ENCODE measurements around the gene DERA. TPM values are rescaled to one million over a fixed set of nuclear protein-coding genes. Genes with fewer than 3 reads are reported as not detected.

The DERA gene
- total and polyA plus RNA-seq, 8 donors, result 10.5 to 22.4 (median 16.3) TPM

DNA sequence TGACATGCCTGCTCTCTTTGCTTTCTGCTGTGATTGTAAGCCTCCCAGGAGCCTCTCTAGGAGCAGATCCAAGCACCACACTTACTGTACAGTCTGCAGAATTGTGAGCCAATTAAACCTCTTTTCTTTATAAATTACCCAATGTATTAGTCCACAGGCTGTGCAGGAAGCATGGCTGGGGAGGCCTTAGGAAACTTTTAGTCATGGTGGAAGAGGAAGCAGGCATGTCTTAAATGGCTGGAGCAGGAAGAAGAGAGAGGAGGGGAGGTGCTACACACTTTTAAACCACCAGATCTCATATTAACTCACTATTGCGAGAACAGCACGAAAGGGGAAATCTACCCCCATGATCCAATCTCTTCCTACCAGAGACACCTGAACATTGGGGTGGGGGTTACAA, 108.9 kb downstream of the DERA start:
- no peak for DNase-seq
- H3K4me3 ChIP-seq, result no peak overlapping the region
- peaks cover 7 to 9% (median 7%) of the 10 kb centered on the region in 3 donors for H3K4me1 ChIP-seq
- no peak overlapping the region for H3K27ac ChIP-seq
- intact Hi-C loops (cut with DNase I), result no loop called here
- no peak for FAIRE-seq
- TF ChIP-seq, protein P1, sequence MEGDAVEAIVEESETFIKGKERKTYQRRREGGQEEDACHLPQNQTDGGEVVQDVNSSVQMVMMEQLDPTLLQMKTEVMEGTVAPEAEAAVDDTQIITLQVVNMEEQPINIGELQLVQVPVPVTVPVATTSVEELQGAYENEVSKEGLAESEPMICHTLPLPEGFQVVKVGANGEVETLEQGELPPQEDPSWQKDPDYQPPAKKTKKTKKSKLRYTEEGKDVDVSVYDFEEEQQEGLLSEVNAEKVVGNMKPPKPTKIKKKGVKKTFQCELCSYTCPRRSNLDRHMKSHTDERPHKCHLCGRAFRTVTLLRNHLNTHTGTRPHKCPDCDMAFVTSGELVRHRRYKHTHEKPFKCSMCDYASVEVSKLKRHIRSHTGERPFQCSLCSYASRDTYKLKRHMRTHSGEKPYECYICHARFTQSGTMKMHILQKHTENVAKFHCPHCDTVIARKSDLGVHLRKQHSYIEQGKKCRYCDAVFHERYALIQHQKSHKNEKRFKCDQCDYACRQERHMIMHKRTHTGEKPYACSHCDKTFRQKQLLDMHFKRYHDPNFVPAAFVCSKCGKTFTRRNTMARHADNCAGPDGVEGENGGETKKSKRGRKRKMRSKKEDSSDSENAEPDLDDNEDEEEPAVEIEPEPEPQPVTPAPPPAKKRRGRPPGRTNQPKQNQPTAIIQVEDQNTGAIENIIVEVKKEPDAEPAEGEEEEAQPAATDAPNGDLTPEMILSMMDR (IDR thresholded peaks at IDR 0.05), result no peak
- H3K36me3 ChIP-seq, result no peaks in the 10 kb centered on the region
- 96 to 100% methylated on average over 2 of the region's 2 CpGs for WGBS, 2 donors
- H3K27me3 ChIP-seq, result no peaks in the 10 kb centered on the region
- H3K9me3 ChIP-seq, result no peaks in the 10 kb centered on the region
- ATAC-seq, result no peak

DNA sequence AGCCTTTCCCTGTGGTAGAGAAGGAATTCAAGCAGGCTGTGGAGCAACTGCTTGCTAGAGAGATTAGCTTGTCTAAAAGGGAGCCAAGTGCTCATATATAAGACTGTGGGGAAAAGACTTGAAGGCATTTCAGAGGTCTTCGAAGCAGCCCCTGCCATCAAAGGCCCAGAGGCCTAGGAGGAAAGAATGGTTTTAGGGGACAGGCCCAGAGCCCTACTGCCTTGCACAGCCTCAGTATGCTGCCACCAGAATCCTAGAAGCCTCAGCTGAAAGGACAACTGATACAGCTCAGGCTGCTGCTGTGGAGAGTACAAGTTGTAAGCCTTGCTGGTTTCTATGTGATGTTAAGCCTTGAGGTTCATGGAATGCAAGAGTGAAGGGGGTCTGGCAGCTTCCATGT, 109.9 kb downstream of the DERA start:
- DNase-seq, result no peak
- 98 to 100% methylated on average over 1 of the region's 1 CpG for WGBS, 2 donors
- ATAC-seq, result no peak
- Histone ChIP-seq H3K27ac (no peak overlapping the region), H3K4me1 (peaks cover 7 to 9% (median 7%) of the 10 kb centered on the region in 3 donors), H3K9me3 (no peaks in the 10 kb centered on the region), H3K36me3 (no peaks in the 10 kb centered on the region), H3K4me3 (no peak overlapping the region), H3K27me3 (no peaks in the 10 kb centered on the region)
- intact Hi-C loops (cut with DNase I), result no loop called here
- no peak for FAIRE-seq
- TF ChIP-seq, protein P1 (IDR thresholded peaks at IDR 0.05), result no peak

- no peaks in the 10 kb centered on the region for H3K36me3 ChIP-seq
- intact Hi-C loops (cut with DNase I), result no loop called here
- no peaks in the 10 kb centered on the region for H3K27me3 ChIP-seq
- 55% methylated on average over 2 of the region's 2 CpGs for WGBS, 2 donors
- TF ChIP-seq, protein P1 (IDR thresholded peaks at IDR 0.05), result no peak
- FAIRE-seq, result no peak
- H3K9me3 ChIP-seq, result no peaks in the 10 kb centered on the region
- no peak overlapping the region for H3K4me3 ChIP-seq
- no peak overlapping the region for H3K27ac ChIP-seq
- peaks cover 7 to 9% (median 7%) of the 10 kb centered on the region in 3 donors for H3K4me1 ChIP-seq
- ATAC-seq, result peak; percentile 45 to 81 (median 70)
- DNase-seq, result peak in 1 of 6 donors; percentile 26
Observed at GRCh38 chr12:16021676-16022075, 110.5 kb downstream of the DERA start.

- no peak for FAIRE-seq
- H3K36me3 ChIP-seq, result no peaks in the 10 kb centered on the region
- no peak overlapping the region for H3K27ac ChIP-seq
- H3K4me3 ChIP-seq, result no peak overlapping the region
- intact Hi-C loops (cut with DNase I), result no loop called here
- DNase-seq, result no peak
- H3K4me1 ChIP-seq, result peaks cover 0 to 4% (median 2%) of the 10 kb centered on the region in 3 donors
- no peaks in the 10 kb centered on the region for H3K9me3 ChIP-seq
- TF ChIP-seq, protein P1 (IDR thresholded peaks at IDR 0.05), result no peak
- WGBS, 2 donors, result 91 to 93% methylated on average over 2 of the region's 2 CpGs
- ATAC-seq, result no peak
- no peaks in the 10 kb centered on the region for H3K27me3 ChIP-seq
Observed at GRCh38 chr12:16027002-16027401, 115.9 kb downstream of the DERA start.

DNA sequence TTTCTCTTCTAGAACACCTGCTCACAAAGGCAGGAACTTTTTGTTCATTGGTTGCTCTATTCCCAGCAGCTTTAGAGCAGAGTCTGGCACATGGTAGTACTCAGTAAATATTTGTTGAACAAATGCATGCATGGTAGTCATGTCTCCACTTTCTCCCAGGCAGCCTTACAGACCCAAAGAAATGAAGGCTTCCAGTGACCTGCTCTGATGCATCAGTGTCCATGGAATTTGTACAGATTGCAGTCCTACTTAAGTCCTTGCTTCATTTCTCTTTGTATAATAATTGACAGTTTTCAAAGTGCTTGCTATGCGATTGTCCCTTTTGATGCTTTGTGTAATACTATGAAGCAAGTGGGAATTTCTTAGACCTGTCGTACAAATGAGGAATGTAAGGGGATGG, 119.6 kb downstream of the DERA start:
- Histone ChIP-seq H3K4me1 (no peaks in the 10 kb centered on the region), H3K9me3 (no peaks in the 10 kb centered on the region), H3K36me3 (no peaks in the 10 kb centered on the region), H3K4me3 (no peak overlapping the region), H3K27ac (no peak overlapping the region), H3K27me3 (no peaks in the 10 kb centered on the region)
- FAIRE-seq (no peak), ATAC-seq (peak; percentile 48 to 90 (median 62)), DNase-seq (no peak)
- 91 to 98% methylated on average over 2 of the region's 2 CpGs for WGBS, 2 donors
- TF ChIP-seq, protein P1 (IDR thresholded peaks at IDR 0.05), result no peak
- intact Hi-C loops (cut with DNase I), result no loop called here

Measured in pancreas (tissue), 10 donors.